AG04450 (cell line): ENCODE data around the gene TRERF1. TPM values are rescaled to one million over a fixed set of nuclear protein-coding genes. Genes with fewer than 3 reads are reported as not detected.
A peak's percentile ranks its signal among the peaks of the same experiment; 100 is the strongest.

Experiments used
- CTCF ChIA-PET: fragments of 300-600, 350-600 bp; formaldehyde crosslinking; extraction: SDS; loops from one replicate; lab custom pipeline; 2022; ENCODE audit warnings: antibody characterized with exemption, inconsistent platforms; lab: Charles Lee
- POLR2A ChIA-PET: fragments of 350-600 bp; formaldehyde crosslinking; extraction: SDS; loops from one replicate; lab custom pipeline; 2021; ENCODE audit warnings: antibody characterized with exemption, inconsistent platforms; lab: Yijun Ruan, JAX
- DNase-seq: peaks from one replicate; pipeline ENCODE4 v3.0.0-alpha.2; 2011; ENCODE audit warnings: low read depth, low spot score
- H3K27ac ChIP-seq: one replicate; pipeline ENCODE4 v1.5.1; 2012; ENCODE audit warnings: low read depth, low read length, control low read depth
- H3K27me3 ChIP-seq: one replicate; pipeline ENCODE4 v1.6.0; 2012; ENCODE audit warnings: low read length; ENCODE audit not compliant: control insufficient read depth, insufficient read depth
- H3K4me3 ChIP-seq: 2 replicates; pipeline ENCODE4 v1.5.1; 2011; ENCODE audit warnings: mild to moderate bottlenecking, low read depth, low read length, control low read depth
- H3K9me3 ChIP-seq: 2 replicates; pipeline ENCODE4 v1.5.1; 2012; ENCODE audit warnings: low read length; ENCODE audit not compliant: control insufficient read depth, insufficient read depth
- polyA plus RNA-seq: library from polyadenylated mRNA; depleted of rRNA; stranded (reverse); fragments of >200 nt; gene quantifications from 2 replicates; pipeline ENCODE4 v1.2.3, GENCODE V29; 2011
- TF ChIP-seq, protein P1 (sequence below): IDR thresholded peaks from 2 replicates; pipeline ENCODE4 v1.5.1; 2011; ENCODE audit warnings: low read depth, low read length, control low read depth, inconsistent platforms

Gene TRERF1
- polyA plus RNA-seq, 1 experiment = 7.3 TPM

DNA sequence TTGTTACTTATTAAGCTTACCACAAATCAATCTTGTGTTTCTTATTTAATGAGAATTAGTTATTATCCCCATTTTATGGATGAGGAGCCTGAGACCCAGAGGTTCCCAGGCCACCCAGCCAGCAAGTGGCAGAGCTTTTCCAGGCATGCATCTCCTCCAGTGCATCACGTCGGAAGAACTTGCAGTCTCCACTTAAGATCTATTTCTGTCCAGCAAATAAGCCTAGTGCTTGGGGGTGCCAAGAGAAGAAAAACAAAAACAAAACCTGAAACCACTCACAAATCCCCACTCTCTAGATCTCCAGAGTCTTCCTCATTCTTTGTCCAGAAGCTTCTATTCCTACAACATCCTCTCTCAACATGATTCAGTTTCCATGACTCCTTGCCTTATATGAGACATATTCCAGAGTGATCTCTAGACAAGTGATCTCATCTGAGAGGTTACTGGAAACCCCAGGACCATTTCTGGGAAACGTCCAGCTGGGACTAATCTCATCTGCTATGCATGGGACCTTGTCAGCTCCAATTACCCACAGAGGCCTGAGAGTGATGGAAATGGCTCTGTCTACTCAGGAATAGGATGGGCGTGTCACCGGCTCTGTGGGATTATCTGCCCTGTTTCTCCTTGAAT, 261.1 kb downstream of the TRERF1 start:
- CTCF ChIA-PET = interaction anchor here (0.6 to 0.9 kb wide), 3 partner anchors 24 to 390 kb away, joined by 3 to 11 read pairs (median 6); no protein-coding TSS in a partner anchor
- Histone ChIP-seq H3K9me3 (no peaks in the 10 kb centered on the region), H3K27me3 (no peaks in the 10 kb centered on the region), H3K4me3 (no peak overlapping the region), H3K27ac (peak overlapping the region; percentile 73)
- POLR2A ChIA-PET = interaction anchor here (0.7 to 1.4 kb wide), 3 partner anchors 10 to 26 kb away, joined by 3 to 14 read pairs (median 6); no protein-coding TSS in a partner anchor
- TF ChIP-seq, protein P1, sequence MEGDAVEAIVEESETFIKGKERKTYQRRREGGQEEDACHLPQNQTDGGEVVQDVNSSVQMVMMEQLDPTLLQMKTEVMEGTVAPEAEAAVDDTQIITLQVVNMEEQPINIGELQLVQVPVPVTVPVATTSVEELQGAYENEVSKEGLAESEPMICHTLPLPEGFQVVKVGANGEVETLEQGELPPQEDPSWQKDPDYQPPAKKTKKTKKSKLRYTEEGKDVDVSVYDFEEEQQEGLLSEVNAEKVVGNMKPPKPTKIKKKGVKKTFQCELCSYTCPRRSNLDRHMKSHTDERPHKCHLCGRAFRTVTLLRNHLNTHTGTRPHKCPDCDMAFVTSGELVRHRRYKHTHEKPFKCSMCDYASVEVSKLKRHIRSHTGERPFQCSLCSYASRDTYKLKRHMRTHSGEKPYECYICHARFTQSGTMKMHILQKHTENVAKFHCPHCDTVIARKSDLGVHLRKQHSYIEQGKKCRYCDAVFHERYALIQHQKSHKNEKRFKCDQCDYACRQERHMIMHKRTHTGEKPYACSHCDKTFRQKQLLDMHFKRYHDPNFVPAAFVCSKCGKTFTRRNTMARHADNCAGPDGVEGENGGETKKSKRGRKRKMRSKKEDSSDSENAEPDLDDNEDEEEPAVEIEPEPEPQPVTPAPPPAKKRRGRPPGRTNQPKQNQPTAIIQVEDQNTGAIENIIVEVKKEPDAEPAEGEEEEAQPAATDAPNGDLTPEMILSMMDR = no peak
- DNase-seq = peak; percentile 69

DNA sequence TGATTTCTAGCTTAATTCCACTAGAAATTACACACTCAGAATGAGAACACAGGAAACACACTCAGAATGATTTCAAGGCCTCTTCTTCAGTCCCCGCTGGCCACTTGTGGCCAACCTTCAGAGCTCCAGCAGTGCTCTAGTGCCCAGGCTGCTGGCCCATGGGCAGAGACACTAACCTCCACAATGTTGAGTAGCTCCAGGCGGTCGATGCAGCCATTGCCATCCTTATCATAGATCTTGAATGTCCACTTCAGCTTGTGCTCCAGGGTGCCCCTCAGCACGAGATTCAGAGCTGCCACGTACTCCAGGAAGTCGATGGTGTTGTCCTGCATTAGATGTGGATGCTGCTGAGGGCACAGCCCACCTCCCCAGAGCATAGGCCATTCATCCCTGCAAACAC, 263.3 kb downstream of the TRERF1 start:
- ChIA-PET POLR2A (no interaction called here), CTCF (interaction anchor here (1.1 to 2.2 kb wide), 3 partner anchors 20 to 359 kb away, joined by 3 to 11 read pairs (median 5); no protein-coding TSS in a partner anchor)
- Histone ChIP-seq H3K9me3 (no peaks in the 10 kb centered on the region), H3K27ac (no peak overlapping the region), H3K27me3 (no peaks in the 10 kb centered on the region), H3K4me3 (no peak overlapping the region)
- no peak for DNase-seq
- TF ChIP-seq, protein P1 = no peak

DNA sequence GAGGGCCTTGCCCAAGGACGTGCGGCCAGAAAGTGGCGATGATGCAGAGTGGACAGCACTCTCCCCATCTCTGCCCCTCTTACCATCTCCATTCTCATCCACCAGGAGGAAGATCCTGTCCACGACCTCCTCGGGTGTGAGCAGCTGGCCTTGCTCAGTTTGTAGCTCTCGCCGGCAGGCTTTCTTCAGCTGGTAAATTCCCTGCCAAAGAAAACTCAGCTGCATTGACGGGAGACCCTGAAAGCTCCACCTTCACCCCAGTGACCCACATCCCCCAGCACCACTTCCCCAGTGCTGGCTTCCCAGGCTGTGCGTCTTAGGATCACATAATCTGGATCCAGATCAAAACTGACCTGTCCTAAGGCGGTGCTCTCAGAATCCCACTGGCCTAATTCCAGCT, 266.1 kb downstream of the TRERF1 start:
- no peak for DNase-seq

DNA sequence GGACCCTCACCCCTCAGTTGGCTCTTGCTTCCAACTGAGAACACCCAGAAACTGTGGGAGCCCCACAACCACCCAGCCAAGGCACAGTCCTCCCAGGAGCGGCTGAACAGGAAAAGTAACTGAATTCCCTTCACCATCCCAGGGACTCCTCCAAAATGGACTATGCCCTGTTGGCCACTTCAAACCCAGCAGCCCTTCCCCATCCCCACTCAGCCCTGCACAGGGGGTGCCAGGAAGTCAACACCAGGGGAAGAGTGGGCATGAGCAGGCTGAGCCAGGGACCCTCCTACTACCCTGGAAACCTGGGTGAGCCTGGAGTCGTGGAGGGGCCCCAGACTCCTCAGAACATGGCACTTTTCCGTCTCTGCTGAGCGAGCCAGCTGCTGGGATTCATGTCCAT, 267.3 kb downstream of the TRERF1 start:
- ChIA-PET POLR2A (interaction anchor here (2.4 kb wide), 1 partner anchor 16 kb away, joined by 8 read pairs; no protein-coding TSS in a partner anchor), CTCF (no interaction called here)
- no peak for DNase-seq

More for the DNA sequence above, 266.1 kb downstream of the TRERF1 start:
- Histone ChIP-seq H3K9me3 (no peaks in the 10 kb centered on the region), H3K4me3 (no peak overlapping the region), H3K27ac (no peak overlapping the region), H3K27me3 (no peaks in the 10 kb centered on the region)
- TF ChIP-seq, protein P1 = peak; percentile 21; the same call in 1 of the 2 replicates
- CTCF ChIA-PET = interaction anchor here (0.5 to 1.6 kb wide), 2 partner anchors 29 to 111 kb away, joined by 3 to 9 read pairs; no protein-coding TSS in a partner anchor
- POLR2A ChIA-PET = interaction anchor here (2.4 kb wide), 1 partner anchor 15 kb away, joined by 8 read pairs; no protein-coding TSS in a partner anchor

More for the DNA sequence above, 267.3 kb downstream of the TRERF1 start:
- TF ChIP-seq, protein P1 = no peak
- Histone ChIP-seq H3K27me3 (no peaks in the 10 kb centered on the region), H3K9me3 (no peaks in the 10 kb centered on the region), H3K4me3 (no peak overlapping the region), H3K27ac (no peak overlapping the region)
